NCI-H345 treated with DMSO at 0.1 percent for 48 hours (cell line): ENCODE data around the gene USE1.

Experiments used
- DNase-seq: peaks from one replicate; lab custom pipeline; 2025; ENCODE audit not compliant: unreplicated experiment; lab: John Stamatoyannopoulos, UW

USE1 gene

DNA sequence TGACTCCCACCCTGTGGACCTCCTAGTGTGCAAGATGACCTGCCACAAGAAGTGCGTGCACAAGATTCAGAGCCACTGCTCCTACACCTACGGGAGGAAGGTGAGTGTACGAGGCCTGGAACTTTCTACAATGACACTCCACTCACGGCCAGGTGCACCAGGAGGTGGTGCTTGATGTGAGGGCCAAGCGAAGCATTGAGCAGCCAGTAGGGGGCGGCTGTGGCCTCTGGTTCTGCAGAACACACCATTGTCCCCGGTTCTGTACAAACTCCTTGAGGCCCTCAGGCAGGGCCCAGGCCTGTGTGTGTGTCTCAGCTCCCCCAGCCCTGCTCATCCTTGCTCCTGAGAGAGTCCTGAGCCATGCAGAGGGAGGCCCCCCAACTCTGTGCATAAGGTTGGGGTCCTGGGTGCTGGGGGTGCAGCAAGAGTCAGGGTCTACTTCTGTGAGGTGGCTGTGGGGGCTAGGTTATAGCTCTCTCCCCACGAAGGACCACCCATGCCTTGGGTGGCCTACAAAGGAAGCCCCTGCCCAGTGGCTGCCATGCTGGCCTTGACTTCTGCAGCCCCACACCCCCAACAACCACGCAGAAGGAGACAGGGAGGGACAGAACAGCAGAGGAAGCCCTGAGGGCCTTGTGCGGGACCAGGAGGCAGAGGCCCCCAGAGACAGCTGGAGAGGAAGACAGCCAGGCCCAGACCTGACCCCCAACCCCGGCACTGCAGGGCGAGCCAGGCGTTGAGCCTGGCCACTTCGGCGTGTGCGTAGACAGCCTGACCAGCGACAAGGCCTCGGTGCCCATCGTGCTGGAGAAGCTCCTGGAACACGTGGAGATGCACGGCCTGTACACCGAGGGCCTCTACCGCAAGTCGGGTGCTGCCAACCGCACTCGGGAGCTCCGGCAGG lies 9.7 kb upstream of the USE1 start:
- DNase-seq, result no peak

DNA sequence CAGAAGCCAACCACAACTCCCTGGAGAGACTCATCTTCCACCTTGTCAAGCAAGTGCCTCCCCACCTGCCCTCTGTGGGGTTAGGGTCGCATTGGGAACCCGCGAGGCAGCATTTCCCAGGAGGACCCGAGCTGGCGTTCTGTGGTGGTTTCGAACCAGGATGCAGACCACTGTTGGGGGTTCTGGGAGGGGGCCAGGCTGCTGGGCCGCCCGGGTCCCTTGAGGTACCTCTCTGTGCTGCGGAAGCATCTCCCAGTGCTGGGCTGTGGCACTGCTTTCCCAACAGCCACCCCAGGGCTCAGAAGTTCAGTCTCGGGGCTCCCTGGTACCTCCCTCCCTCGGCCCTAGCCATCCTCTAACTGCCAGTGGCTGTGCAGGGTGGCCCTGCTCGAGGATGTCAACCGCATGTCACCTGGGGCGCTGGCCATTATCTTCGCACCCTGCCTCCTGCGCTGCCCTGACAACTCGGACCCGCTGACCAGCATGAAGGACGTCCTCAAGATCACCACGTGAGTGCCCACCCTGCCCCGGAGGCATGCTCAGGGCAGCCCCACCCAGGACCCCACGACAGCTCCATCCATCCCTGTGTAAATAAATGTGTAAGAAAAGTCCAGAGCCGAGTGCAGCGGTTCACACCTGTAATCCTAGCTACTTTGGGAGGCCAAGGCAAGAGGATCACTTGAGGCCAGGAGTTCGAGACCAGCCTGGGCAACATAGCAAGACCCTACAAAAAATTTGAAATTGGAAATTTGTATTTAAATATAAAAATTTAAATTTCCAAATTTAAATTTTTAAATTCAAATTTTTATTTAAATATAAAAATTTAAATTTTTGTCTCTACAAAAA lies 8.2 kb upstream of the USE1 start:
- DNase-seq, result no peak

GRCh38 chr19:17209126-17210036 lies 5.8 kb upstream of the USE1 start:
- no peak for DNase-seq

- DNase-seq, result no peak
These were observed 4.9 kb upstream of the USE1 start for GRCh38 chr19:17210296-17210695.

GRCh38 chr19:17211547-17212446 lies 3.4 kb upstream of the USE1 start:
- DNase-seq, result no peak

GRCh38 chr19:17213334-17213733 lies 1.8 kb upstream of the USE1 start:
- DNase-seq, result no peak

GRCh38 chr19:17214508-17215126 lies 540 bp upstream of the USE1 start:
- DNase-seq, result no peak

GRCh38 chr19:17216058-17216670 lies 1.0 kb downstream of the USE1 start:
- DNase-seq, result no peak

GRCh38 chr19:17219286-17219685 lies 4.1 kb downstream of the USE1 start:
- no peak for DNase-seq

- DNase-seq, result no peak
These were observed 5.1 kb downstream of the USE1 start for GRCh38 chr19:17220207-17220758.

DNA sequence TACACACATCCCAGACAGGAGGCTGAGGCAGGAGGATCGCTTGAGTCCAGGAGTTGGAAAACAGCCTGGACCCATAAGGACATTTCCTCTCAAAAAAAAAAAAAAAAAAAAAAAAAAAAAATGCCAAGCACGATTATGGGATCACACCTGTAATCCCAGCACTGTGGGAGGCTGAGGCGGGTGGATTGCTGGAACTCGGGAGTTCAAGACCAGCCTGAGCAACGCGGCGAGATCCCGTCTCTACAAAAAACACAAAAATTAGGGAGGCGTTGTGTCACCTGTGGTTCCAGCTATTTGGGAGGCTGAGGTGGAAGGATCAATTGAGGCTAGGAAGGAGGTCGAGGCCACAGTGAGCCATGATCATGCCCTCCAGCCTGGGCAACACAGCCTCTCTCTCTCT lies 9.9 kb downstream of the USE1 start:
- DNase-seq, result no peak

GRCh38 chr19:17226002-17226933 lies 11.1 kb downstream of the USE1 start, which contains the start of gene OCEL1:
TSS of gene OCEL1 (plus strand) at chr19:17226226. CDS start at chr19:17226248, 22 bp downstream.
- peak; percentile 85 for DNase-seq

- no peak for DNase-seq
These were observed 12.7 kb downstream of the USE1 start for GRCh38 chr19:17227798-17228367.

GRCh38 chr19:17229890-17230289 lies 14.7 kb downstream of the USE1 start:
- DNase-seq, result no peak

DNA sequence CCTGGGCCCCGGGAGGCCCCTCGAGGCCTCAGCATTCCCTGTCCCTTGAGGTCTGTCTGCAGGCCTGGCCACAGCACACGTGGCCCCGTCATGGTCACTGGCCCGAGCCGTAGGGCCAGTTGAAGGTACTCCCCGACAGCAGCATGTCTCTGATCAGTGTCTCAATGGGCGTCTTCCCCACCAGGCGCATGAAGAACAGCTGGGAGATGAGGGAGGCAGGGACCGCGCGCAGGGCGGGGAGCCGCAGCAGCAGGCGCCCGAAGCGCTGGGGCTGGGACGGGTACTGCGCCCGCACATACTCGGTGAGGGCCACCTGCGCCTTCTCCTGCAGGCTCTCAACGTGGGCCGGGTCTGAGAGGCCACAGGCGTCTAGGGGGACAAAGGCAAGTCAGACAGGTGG lies 17.1 kb downstream of the USE1 start:
- no peak for DNase-seq

- DNase-seq, result no peak
These were observed 19.7 kb downstream of the USE1 start for GRCh38 chr19:17234911-17235299.

- DNase-seq, result no peak
These were observed 20.3 kb downstream of the USE1 start for GRCh38 chr19:17235300-17235970.
